Stimulated activated CD8-positive, alpha-beta memory T cell treated with anti-CD3 and anti-CD28 coated beads, Interleukin-12 subunit alpha, Interleukin-12 subunit beta, amount 100 ng/mL, for 4 hours (primary cell): Measurements from ENCODE around the gene RBBP8.

Experiments used
- DNase-seq: peaks from one replicate; pipeline ENCODE4 v3.0.0-alpha.2; 2020; ENCODE audit warnings: low read depth

The RBBP8 gene

GRCh38 chr18:22999212-22999611 lies 66.1 kb downstream of the RBBP8 start:
- no peak for DNase-seq

GRCh38 chr18:22999647-23000046 lies 66.5 kb downstream of the RBBP8 start:
- DNase-seq, result no peak

GRCh38 chr18:23003289-23003688 lies 70.2 kb downstream of the RBBP8 start:
- no peak for DNase-seq

- no peak for DNase-seq
These were observed 79.1 kb downstream of the RBBP8 start for GRCh38 chr18:23012249-23012648.

- DNase-seq, result no peak
These were observed 87.6 kb downstream of the RBBP8 start for GRCh38 chr18:23020555-23021294.

- DNase-seq, result no peak
These were observed 88.5 kb downstream of the RBBP8 start for GRCh38 chr18:23021623-23022022.

- no peak for DNase-seq
These were observed 99.0 kb downstream of the RBBP8 start for GRCh38 chr18:23032030-23032582.

- no peak for DNase-seq
These were observed 99.9 kb downstream of the RBBP8 start for GRCh38 chr18:23033056-23033455.

GRCh38 chr18:23036660-23037201 lies 103.6 kb downstream of the RBBP8 start:
- no peak for DNase-seq

- no peak for DNase-seq
These were observed 104.5 kb downstream of the RBBP8 start for GRCh38 chr18:23037646-23038045.

- DNase-seq, result no peak
These were observed 105.6 kb downstream of the RBBP8 start for GRCh38 chr18:23038712-23039111.

GRCh38 chr18:23042133-23042532 lies 109.0 kb downstream of the RBBP8 start:
- DNase-seq, result no peak

- no peak for DNase-seq
These were observed 110.8 kb downstream of the RBBP8 start for GRCh38 chr18:23043803-23044376.

GRCh38 chr18:23049698-23050373 lies 116.7 kb downstream of the RBBP8 start:
- DNase-seq, result no peak

GRCh38 chr18:23053776-23054457 lies 120.8 kb downstream of the RBBP8 start:
- DNase-seq, result no peak

- no peak for DNase-seq
These were observed 121.4 kb downstream of the RBBP8 start for GRCh38 chr18:23054553-23054952.

- DNase-seq, result no peak
These were observed 123.2 kb downstream of the RBBP8 start for GRCh38 chr18:23056315-23056714.

GRCh38 chr18:23057096-23057495 lies 124.0 kb downstream of the RBBP8 start:
- DNase-seq, result no peak

GRCh38 chr18:23058746-23059415 lies 125.8 kb downstream of the RBBP8 start:
- DNase-seq, result no peak

- DNase-seq, result no peak
These were observed 126.7 kb downstream of the RBBP8 start for GRCh38 chr18:23059541-23060465.
